Activated CD4-positive, alpha-beta T cell treated with anti-CD3 and anti-CD28 coated beads for 48 hours (primary cell): ENCODE results near the gene RAB29.
"Not testable (repeated sequence)": the region's sequence is repeated elsewhere in the genome, so short reads cannot be mapped to it uniquely, and the experiment has no call there.

ENCODE experiments used
- DNase-seq: peaks from one replicate; pipeline ENCODE4 v3.0.0-alpha.2; 2020

Gene RAB29, protein sequence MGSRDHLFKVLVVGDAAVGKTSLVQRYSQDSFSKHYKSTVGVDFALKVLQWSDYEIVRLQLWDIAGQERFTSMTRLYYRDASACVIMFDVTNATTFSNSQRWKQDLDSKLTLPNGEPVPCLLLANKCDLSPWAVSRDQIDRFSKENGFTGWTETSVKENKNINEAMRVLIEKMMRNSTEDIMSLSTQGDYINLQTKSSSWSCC

GRCh38 chr1:205775015-205775716, at the start of gene RAB29:
TSS of gene RAB29 (minus strand) at chr1:205775482. CDS start at chr1:205774956, 526 bp downstream.
- peak; percentile 87 for DNase-seq

GRCh38 chr1:205824180-205824579, 48.9 kb upstream of the RAB29 start:
- DNase-seq, result no peak

GRCh38 chr1:205823260-205823659, 48.0 kb upstream of the RAB29 start:
- not testable (repeated sequence) for DNase-seq

- no peak for DNase-seq
Measured at GRCh38 chr1:205822397-205822796, 47.1 kb upstream of the RAB29 start.

- DNase-seq, result no peak
Measured at GRCh38 chr1:205817988-205818387, 42.7 kb upstream of the RAB29 start.

DNA sequence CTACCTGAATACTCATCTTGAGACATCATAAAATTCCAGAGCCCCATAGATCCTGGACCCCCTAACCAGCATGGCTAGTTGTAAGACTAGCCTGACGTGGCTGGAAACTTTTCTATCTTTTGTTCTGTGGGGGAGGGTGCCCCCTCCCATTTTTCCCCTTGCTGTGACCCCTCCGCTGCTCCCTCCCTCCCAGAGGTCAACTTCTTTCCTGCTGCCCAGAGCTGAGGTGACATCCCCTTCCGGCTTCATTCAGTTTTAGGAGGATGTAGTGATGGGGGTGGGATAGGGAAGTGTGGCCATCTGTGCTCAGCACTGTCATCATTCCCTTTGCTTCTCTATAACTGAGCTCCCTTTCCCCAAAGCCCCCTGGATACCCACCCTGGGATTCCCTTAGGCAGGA, 42.1 kb upstream of the RAB29 start:
- DNase-seq, result no peak

DNA sequence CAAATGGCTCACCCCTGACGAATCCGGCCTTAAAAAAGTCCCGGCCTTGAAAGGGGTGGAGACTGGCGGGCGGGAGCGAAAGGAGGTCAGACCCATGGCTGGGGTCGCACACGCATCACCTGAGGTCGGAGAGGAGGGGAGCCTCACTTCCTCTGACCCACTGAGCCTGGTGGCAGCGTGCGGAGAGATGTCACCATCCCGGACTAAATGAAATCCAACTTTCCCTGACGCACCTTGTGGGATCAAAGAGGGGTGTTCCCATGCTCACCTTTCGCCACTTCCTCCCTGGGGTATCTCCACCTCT, 38.4 kb upstream of the RAB29 start:
- peak; percentile 49 for DNase-seq

DNA sequence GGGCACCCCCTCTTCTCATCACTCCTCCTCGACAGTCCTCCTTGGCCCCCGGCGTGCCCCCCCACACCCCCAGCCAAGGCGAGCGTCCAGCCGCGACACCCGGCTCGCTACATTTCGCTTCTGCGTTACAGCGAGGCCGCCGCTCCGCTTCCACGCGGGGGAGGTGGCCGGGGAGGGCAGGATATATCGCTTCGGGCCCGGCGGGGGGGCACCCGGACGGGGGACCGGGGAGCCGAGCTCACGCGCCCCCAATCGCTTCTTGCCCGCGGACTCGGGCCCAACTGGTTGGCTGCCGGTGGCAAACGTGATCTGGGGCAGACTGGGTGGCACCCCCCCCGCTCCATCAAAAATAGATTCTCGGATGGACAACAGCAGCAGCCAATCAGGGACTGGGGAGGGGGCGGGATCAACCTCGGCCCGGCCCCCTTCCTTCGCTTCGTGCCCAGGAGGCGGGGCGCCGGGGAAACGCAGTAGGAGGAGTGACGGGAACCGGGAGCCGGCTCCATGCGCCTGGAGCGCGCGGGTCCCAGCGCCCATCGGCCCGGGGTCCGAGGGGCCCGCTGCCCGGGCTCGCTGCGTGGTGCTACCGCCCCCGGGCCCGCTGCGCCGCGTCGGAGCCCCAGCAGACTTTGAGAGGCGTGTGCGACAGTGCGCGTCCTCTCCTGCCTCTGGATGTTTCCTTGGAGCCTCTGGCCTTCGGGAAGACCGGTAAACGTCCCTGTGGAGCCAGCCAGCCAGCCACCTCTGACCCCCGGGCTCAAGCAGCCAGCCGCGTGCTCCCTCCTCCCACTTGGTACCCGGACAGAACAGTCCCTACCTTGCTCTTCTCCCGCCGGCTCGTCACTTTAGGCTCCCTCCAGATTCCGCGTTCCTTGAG, 37.8 kb upstream of the RAB29 start, which contains the start of gene SLC41A1:
TSS of gene SLC41A1 (minus strand) at position 321 of the 877 bp plus-strand sequence. CDS start 2,757 bp downstream, outside the sequence.
- peak; percentile 92 for DNase-seq

DNA sequence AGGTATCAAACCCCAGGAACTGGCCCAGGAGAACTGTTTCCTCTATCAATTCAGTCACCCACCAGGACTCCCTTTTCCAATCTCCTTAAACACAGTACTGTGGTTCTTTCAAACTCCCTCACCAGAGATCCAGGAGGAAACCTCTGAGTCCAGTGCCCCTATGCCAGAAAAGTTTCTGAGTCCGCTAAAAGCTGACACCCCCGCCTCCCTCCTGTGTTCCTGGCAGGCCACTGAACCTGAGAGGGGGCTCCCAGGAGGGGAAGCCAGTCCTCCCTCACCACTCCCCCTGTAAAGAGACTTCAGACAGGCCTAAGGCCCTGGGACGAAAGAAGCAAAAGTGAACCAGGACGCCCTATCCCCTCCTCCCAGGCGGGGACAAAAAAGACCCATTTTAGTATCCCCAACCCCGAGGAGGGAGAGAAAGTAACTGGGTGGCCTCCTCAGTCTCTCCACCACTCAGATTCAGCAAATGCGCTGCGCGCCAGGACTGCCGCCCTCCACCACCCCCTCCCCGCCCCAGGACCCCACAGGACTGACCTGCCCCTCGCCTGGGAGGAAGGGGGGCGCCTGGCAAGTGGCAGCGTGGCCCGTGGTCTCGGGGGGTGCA, 37.1 kb upstream of the RAB29 start:
- peak; percentile 15 for DNase-seq

- DNase-seq, result peak; percentile 18
Measured at GRCh38 chr1:205811660-205812059, 36.4 kb upstream of the RAB29 start.

DNA sequence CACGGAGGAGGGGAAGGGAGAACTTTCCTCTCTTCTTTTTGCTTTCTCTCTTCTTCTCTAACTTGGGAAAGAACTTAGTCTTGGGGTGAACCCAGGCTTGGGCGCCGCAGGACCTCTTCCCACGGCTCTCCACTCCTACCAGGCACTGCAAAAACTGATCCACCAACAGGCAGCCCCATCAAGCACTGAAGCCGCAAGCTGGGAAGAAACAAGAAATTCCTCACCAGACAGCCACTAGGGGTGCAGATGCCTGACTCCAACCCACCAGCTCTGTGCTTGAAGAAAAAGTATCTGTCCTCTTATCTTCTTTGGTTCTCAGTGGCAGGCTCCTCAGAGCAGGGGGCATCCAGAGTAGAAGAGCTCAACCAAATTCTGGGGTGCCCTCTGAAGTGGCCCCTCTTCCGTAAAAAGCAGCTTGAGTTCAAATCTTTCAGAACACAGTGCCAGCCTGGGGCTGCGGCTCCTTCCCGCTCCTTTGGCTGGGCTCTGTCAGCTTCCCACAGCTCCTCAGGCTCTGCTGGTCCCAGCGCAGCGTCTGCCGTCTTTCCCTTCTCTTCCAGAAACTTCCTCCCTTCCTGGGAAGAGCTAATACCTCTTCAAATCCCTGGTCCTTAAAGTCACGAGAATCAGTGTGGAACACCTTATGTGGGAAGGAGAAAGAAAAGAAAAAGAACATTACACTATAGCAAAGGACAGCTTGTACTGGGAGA, 35.3 kb upstream of the RAB29 start:
- DNase-seq, result no peak

DNA sequence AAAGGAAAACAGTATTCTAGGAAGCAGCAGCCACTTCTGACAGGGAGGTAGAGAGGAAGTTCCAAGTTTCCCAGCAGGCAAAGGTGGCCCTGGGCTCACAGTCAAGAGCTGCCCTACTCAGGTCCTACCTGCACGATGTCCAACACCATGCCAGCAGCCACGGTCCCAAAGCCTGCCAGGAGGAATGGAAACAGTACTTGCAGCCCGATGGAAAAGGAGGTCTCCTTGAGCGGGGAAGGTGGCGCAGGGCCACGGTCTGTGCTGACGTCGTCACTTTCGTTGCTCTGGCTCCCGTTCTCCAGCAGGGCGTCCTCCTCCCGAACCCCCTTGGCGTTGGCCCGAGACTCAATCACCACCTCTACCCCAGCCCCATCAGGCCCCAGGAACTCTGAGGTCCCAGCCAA, 34.7 kb upstream of the RAB29 start:
- DNase-seq, result no peak

GRCh38 chr1:205809469-205809868, 34.2 kb upstream of the RAB29 start:
- no peak for DNase-seq

DNA sequence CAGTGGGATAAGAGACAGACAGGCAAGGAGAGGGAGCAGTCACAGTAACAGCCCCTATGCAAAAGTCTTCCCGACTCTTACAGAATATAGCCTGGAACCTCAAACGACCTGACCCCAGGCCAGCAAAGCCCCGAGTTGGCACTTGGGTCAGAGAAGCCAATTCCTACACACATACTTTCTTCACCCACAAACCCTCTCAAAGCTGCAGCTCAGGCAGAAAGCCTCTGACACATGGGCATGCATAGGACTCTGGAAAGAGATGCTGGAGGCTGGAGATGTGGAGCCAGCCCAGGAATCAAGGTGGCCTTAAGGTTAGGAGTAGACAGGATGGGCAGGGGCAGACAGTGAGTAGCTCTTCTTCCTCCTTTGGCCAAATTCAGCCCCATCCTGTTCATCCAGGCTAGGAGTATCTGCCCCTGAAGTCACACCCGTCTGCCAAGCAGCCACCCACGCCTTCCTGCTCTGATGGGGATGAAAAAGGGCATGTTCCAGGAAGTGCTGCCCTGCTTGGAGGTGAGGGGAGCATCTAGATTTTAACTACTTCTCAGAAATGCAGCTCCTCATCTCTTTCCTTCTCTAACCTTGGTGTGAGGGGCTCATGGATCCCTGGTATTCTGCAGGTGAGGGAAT, 29.9 kb upstream of the RAB29 start:
- DNase-seq, result peak; percentile 72

GRCh38 chr1:205804605-205805004, 29.3 kb upstream of the RAB29 start:
- no peak for DNase-seq

DNA sequence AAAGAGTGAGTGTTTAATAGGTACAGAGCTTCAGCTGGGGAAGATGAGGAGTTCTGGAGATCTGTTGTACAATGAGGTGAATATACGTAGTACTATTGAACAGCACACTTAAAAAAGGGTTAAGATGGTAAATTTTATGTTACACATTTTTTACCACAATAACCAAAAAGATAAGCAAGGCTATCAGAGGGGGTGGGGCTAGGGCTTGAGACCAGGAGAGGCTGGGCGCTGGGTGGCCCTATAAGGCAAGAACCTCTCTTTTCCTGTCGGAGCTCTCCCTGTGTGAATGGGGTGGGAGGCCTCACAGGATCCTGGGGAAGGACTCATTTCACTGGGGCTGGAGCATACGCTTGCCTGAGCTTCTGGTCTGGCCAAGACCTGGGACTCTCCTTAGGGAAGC, 28.7 kb upstream of the RAB29 start:
- no peak for DNase-seq

DNA sequence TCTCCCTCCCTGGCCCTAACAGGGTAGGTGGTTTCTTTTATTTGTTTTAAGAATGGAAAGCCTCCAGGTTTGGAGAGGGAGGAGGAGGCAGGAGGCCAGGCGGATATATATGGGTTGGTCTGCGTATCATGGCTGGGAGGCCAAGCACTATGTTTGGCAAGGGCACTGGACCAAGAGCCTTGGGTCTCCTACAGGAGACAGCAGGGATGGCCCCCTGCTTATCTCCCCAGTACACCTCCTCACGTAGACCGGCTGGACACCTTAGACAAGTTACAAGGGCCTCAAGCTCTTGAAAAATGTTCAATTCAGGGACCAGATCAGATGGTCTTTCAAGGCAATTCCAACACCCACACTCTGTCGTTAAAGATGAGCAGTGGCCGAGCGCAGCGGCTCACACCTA, 26.8 kb upstream of the RAB29 start:
- no peak for DNase-seq

DNA sequence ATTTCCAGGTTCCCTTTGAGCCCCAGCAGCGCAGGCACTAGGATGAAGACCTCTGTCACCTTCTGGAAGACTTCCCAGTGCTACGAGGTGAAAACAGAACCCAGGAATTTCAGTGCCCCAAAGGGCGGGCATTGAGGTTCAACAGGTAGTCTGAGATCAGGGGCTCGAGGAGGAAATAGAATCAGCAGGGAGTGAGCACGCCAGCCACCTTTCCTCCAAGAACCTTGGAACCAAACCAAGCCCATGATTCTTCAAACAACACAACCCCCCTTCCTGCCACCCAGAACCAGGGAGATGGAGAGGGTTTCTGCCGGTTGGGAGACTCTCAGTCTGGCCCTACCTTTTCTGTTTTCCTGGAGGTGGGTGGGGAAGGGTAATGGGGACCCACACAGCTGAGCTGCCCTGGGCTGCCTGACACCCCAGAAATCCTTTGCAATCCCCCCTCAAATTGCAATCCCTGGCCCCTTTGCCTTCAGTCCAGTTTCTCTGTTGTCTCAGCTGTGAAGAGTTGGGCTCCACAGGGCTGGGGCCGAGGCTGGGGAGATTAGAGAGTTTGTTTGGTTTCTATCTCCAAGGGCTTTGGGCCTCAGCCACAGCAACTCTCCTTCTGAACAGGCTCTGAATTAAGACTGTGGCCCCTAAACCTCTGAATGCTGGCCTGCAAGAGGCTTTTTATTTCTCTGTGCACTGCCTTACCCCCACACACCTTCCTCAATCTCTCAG, 25.9 kb upstream of the RAB29 start:
- DNase-seq, result no peak

DNA sequence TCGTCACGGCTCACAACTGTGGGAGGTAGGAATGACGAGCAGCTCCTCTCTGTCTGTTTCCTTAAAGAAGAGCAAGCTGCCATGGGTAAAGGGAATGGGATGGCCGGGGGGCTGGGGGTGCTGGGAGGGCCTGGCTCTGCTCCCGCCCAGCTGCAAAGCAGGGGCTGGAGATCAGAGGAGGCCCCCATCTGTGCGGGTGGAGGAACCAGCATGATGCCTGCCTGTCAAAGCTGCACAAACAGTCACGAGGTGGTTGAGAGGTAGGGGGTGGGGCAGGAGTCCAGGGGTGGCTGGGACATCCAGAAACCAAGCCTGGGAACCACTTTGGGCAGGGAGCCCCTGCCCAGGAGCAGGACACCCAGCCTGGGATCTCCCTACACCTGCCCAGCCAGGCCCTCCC, 25.1 kb upstream of the RAB29 start:
- DNase-seq, result no peak

DNA sequence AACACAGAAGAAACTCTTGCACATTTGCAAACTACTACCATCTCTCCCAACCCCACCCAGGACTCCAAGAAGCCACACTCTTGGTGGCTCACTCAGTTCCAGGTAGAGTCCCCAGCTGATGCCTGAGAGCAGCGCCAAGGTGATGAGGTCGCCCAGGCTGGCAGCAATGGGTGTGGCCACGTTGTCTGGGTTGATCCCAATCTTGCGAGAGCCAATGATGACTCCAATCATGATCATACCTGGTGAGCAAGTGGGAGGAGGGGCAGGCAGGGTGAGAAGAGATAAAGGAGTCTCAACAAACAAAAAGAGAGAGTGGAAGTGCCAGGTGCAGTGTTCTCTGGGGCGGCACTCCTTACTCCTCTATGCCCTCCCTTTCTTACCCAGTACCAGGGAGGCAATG, 23.3 kb upstream of the RAB29 start:
- no peak for DNase-seq

GRCh38 chr1:205797168-205797567, 21.9 kb upstream of the RAB29 start:
- DNase-seq, result no peak
